Hematopoietic multipotent progenitor cell treated with erythropoietin and hydrocortisone succinate and interleukin-3 and kit ligand, for 17 days (in vitro differentiated cells): ENCODE measurements around the gene FDPS.
"Not testable (repeated sequence)": the region's sequence is repeated elsewhere in the genome, so short reads cannot be mapped to it uniquely, and the experiment has no call there.

Source experiments
- DNase-seq: peaks from one replicate; pipeline ENCODE4 v3.0.0-alpha.2; 2015; ENCODE audit warnings: low spot score

Gene FDPS

GRCh38 chr1:155285631-155286044 lies 23.0 kb upstream of the FDPS start:
- DNase-seq, result no peak

GRCh38 chr1:155286544-155286943 lies 22.1 kb upstream of the FDPS start:
- DNase-seq, result no peak

GRCh38 chr1:155287987-155288543 lies 20.6 kb upstream of the FDPS start:
- no peak for DNase-seq

GRCh38 chr1:155291006-155291405 lies 17.7 kb upstream of the FDPS start:
- not testable (repeated sequence) for DNase-seq

- DNase-seq, result no peak
Observed at GRCh38 chr1:155293086-155293749, 15.4 kb upstream of the FDPS start.

GRCh38 chr1:155294520-155295182 lies 14.0 kb upstream of the FDPS start:
- no peak for DNase-seq

- no peak for DNase-seq
Observed at GRCh38 chr1:155295183-155295941, 13.3 kb upstream of the FDPS start.

- no peak for DNase-seq
Observed at GRCh38 chr1:155295942-155296267, 12.8 kb upstream of the FDPS start.

GRCh38 chr1:155296661-155297060 lies 12.0 kb upstream of the FDPS start:
- no peak for DNase-seq

GRCh38 chr1:155297384-155297783 lies 11.3 kb upstream of the FDPS start:
- no peak for DNase-seq

- no peak for DNase-seq
Observed at GRCh38 chr1:155300024-155300423, 8.6 kb upstream of the FDPS start.

GRCh38 chr1:155300553-155301329 lies 7.9 kb upstream of the FDPS start:
- DNase-seq, result no peak

GRCh38 chr1:155301342-155301841 lies 7.3 kb upstream of the FDPS start, which contains the start of gene PKLR:
PKLR (minus strand) TSS chr1:155301438; CDS start chr1:155301395, 43 bp downstream.
- peak; percentile 39 for DNase-seq

GRCh38 chr1:155304558-155305063 lies 4.1 kb upstream of the FDPS start:
- DNase-seq, result no peak

- DNase-seq, result no peak
Observed at GRCh38 chr1:155305881-155306391, 2.7 kb upstream of the FDPS start.

- peak; percentile 51 for DNase-seq
Observed at GRCh38 chr1:155307247-155307740, 1.4 kb upstream of the FDPS start.

- DNase-seq, result peak; percentile 36
Observed at GRCh38 chr1:155309423-155310021, 856 bp downstream of the FDPS start.

GRCh38 chr1:155313261-155313660 lies 4.6 kb downstream of the FDPS start:
- DNase-seq, result no peak

- DNase-seq, result no peak
Observed at GRCh38 chr1:155316922-155317321, 8.3 kb downstream of the FDPS start.

GRCh38 chr1:155318082-155318481 lies 9.4 kb downstream of the FDPS start:
- DNase-seq, result no peak

GRCh38 chr1:155319536-155319935 lies 10.9 kb downstream of the FDPS start:
- no peak for DNase-seq
